Measurements from ENCODE around the gene KCNIP3.

- no peak for TF ChIP-seq ZBTB33 (IDR thresholded peaks at IDR 0.05)
- TF ChIP-seq CTCF (IDR thresholded peaks at IDR 0.05; ENCODE audit: low read depth, low read length, missing input control): no peak
- TF ChIP-seq REST (IDR thresholded peaks at IDR 0.05): no peak
- TF ChIP-seq YY1 (IDR thresholded peaks at IDR 0.05): no peak
- TF ChIP-seq SP1 (IDR thresholded peaks at IDR 0.05): no peak
- TF ChIP-seq TAF1 (conservative IDR thresholded peaks at IDR 0.05): no peak
- no peak for TF ChIP-seq RXRA (IDR thresholded peaks at IDR 0.05)
- TF ChIP-seq MAX (IDR thresholded peaks at IDR 0.05): no peak
- no peak for TF ChIP-seq HNF4G (IDR thresholded peaks at IDR 0.05)
- no peak for TF ChIP-seq GABPA (IDR thresholded peaks at IDR 0.05 in 1 of 2, conservative IDR thresholded peaks at IDR 0.05 in 1 of 2)
- TF ChIP-seq RAD21 (IDR thresholded peaks at IDR 0.05): no peak
- no peak for TF ChIP-seq HNF4A (conservative IDR thresholded peaks at IDR 0.05)
- no peak for TF ChIP-seq JUND (IDR thresholded peaks at IDR 0.05)
Observed at GRCh38 chr2:95353613-95354468, 56.7 kb downstream of the KCNIP3 start.

All from liver (tissue), 3 donors.